Measurements from ENCODE around the gene C2orf76.
"Not testable (repeated sequence)": the region's sequence is repeated elsewhere in the genome, so short reads cannot be mapped to it uniquely, and the experiment has no call there.

Gene C2orf76

GRCh38 chr2:119293254-119293653, 73.4 kb downstream of the C2orf76 start:
- DNase-seq: no peak

GRCh38 chr2:119292226-119292625, 74.4 kb downstream of the C2orf76 start:
- DNase-seq: no peak

- no peak for DNase-seq
These were observed 75.0 kb downstream of the C2orf76 start for GRCh38 chr2:119291588-119292167.

GRCh38 chr2:119290859-119291587, 75.6 kb downstream of the C2orf76 start:
- DNase-seq: no peak

GRCh38 chr2:119289642-119290041, 77.0 kb downstream of the C2orf76 start:
- no peak for DNase-seq

GRCh38 chr2:119289093-119289492, 77.5 kb downstream of the C2orf76 start:
- DNase-seq: no peak

- no peak for DNase-seq
These were observed 78.1 kb downstream of the C2orf76 start for GRCh38 chr2:119288576-119288975.

GRCh38 chr2:119286661-119287060, 80.0 kb downstream of the C2orf76 start:
- no peak for DNase-seq

GRCh38 chr2:119283873-119284331, 82.7 kb downstream of the C2orf76 start:
- DNase-seq: peak in 1 of 2 donors; percentile 69

GRCh38 chr2:119282996-119283511, 83.6 kb downstream of the C2orf76 start:
- no peak for DNase-seq

GRCh38 chr2:119282146-119282995, 84.3 kb downstream of the C2orf76 start:
- DNase-seq: no peak

GRCh38 chr2:119280680-119281079, 86.0 kb downstream of the C2orf76 start:
- DNase-seq: no peak

GRCh38 chr2:119279666-119280065, 87.0 kb downstream of the C2orf76 start:
- no peak for DNase-seq

GRCh38 chr2:119278946-119279345, 87.7 kb downstream of the C2orf76 start:
- DNase-seq: no peak

GRCh38 chr2:119278385-119278784, 88.2 kb downstream of the C2orf76 start:
- not testable (repeated sequence) for DNase-seq

GRCh38 chr2:119276864-119277263, 89.8 kb downstream of the C2orf76 start:
- DNase-seq: no peak

- no peak for DNase-seq
These were observed 99.0 kb downstream of the C2orf76 start for GRCh38 chr2:119267604-119268003.

GRCh38 chr2:119266091-119266589, 100.5 kb downstream of the C2orf76 start:
- no peak for DNase-seq

GRCh38 chr2:119265693-119266066, 101.0 kb downstream of the C2orf76 start:
- no peak for DNase-seq

GRCh38 chr2:119264781-119265692, 101.6 kb downstream of the C2orf76 start:
- peak; percentile 11 to 26 for DNase-seq

- DNase-seq: no peak
These were observed 103.0 kb downstream of the C2orf76 start for GRCh38 chr2:119263656-119264055.

- no peak for DNase-seq
These were observed 103.6 kb downstream of the C2orf76 start for GRCh38 chr2:119263025-119263424.

Measured in CD4-positive, alpha-beta T cell treated with Interleukin-1 beta for 1 hour (primary cell).